Measurements from ENCODE around the gene NFATC2. TPM values are rescaled to one million over a fixed set of nuclear protein-coding genes. Genes with fewer than 3 reads are reported as not detected.

NFATC2 gene
- total and polyA plus RNA-seq, 2 of the 4 experiments (the other 2 are of a cell fraction), result 0.18 to 0.38 TPM

DNA sequence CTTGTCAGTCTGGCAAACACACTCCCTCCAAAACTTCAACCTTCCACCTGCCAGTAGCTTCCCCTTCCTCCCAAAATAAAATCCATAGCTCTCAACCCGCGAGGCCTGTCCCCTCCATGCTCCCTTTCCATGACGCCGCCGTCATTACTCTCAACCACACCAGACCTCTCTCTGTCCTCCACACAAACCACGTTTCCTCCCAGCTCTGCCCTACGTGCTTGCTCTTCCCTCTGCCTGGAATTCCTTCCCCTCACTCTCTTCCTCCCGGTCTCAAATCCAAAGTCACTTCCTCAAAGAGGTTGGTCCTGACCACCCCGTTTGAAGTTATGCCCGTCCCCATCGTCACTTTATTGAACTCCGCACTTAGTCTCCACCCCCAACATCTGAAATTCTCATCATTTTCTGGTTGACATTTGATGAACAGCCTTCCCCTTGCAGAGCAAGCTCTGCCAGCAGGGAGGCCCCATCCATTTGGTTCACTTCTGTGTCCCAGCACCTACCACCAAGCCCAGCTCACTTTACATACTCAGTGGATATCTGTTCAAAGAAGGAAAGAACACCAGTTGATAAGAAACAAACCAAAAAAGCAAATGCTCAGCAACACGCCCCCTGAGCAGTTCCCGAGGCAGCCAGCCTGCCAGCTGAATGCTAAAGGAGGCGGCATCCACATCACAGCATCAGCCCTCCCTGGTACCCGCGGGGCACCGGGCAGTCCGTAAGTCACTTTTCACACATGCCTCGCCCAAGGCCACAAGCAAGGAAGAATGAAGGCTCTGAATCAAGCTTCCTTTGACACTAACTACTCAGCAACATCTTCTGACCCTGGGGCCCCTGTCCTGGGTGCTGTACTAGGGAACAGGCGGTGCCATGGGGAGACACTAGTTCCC, 125.0 kb downstream of the NFATC2 start (continued):
- TF ChIP-seq, protein P1, sequence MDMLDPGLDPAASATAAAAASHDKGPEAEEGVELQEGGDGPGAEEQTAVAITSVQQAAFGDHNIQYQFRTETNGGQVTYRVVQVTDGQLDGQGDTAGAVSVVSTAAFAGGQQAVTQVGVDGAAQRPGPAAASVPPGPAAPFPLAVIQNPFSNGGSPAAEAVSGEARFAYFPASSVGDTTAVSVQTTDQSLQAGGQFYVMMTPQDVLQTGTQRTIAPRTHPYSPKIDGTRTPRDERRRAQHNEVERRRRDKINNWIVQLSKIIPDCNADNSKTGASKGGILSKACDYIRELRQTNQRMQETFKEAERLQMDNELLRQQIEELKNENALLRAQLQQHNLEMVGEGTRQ (IDR thresholded peaks at IDR 0.05; ENCODE audit: low read depth, low read length), result no peak

DNA sequence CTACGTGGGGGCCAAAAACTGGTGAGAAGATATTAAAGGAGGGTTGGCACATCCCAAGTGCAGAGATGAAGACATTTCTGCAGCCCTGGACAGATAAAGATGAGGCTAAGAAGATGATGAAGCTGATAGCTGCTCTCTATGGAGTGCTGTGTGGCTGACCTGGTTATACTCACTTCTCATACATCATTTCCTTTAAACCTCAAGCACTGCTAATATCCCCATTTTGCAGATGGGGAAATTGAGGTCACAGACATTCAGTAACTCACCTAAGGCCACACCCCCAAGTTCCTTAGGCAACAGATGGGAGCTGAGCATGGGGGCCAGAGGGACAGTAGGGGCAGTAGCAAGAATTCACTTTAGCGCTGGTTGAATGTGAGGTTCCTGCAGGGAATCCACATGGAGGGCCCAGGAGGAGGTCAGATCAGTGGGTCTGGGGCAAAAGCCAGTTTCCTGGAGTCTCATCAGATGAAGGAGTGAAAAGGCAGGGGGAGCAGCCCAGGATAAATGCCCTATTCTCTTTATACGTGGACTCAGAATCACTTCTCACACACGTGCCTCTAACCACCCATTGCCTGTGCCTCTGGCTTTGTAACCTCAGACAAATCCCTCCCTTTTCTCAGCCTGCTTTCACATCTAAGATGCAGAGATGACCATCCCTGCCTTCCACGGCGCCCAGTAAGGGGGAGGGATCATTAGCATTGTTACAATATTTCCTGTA, 125.8 kb downstream of the NFATC2 start:
- no peak overlapping the region for H3K27ac ChIP-seq (ENCODE audit: insufficient read depth, low read length)
- intact Hi-C loops (cut with micrococcal nuclease), result no loop called here
- BruUV-seq (replicated peaks), result no TSS peak
- no peak overlapping the region for H3K9ac ChIP-seq (ENCODE audit: low read depth, low read length)
- no peak overlapping the region for H3K4me3 ChIP-seq (ENCODE audit: insufficient read depth, low read depth, low read length)
- ChIA-PET CTCF (interaction anchor here (1.0 kb wide), 1 partner anchor 31 kb away, joined by 3 read pairs; no protein-coding TSS in a partner anchor), POLR2A (ENCODE audit: unreplicated experiment) (no interaction called here)
- H2AK9ac ChIP-seq (replicated peaks; ENCODE audit: low read depth, low read length, poor library complexity), result no peak overlapping the region
- no peaks in the 10 kb centered on the region for H3K9me3 ChIP-seq (ENCODE audit: control insufficient read depth, insufficient read depth, low read length)
- no peak overlapping the region for H2BK5ac ChIP-seq (ENCODE audit: low read depth, low read length, poor library complexity, severe bottlenecking)
- H4K91ac ChIP-seq (ENCODE audit: insufficient read depth, low read depth, low read length), result no peak overlapping the region
- in situ Hi-C loops (cut with MboI; ENCODE audit: low sequenced_read_pairs), result no loop called here
- dilution Hi-C loops (cut with HindIII; ENCODE audit: low sequenced_read_pairs, unreplicated experiment), result loop anchor here (25.0 kb wide), 1 partner anchor 171 kb away; no protein-coding TSS in a partner anchor
- H3K4ac ChIP-seq (ENCODE audit: low read depth, low read length), result no peak overlapping the region
- WGBS, 2 experiments (ENCODE audit: extremely low coverage in 2 of 2, insufficient read length in 1 of 2), result no CpG with 5 or more reads among the region's 6 CpGs
- H3K18ac ChIP-seq (ENCODE audit: low read depth, low read length), result no peak overlapping the region
- H3K14ac ChIP-seq (replicated peaks; ENCODE audit: low read depth, low read length), result 0 out of 2 replicates have a peak overlapping the region, but pooled peaks have one; percentile 42
- no peak for DNase-seq
- peaks cover 10% of the 10 kb centered on the region for H3K4me1 ChIP-seq (ENCODE audit: control insufficient read depth, insufficient read depth, low read length)
- H3K79me1 ChIP-seq (ENCODE audit: low read depth in 1 of 2, low read length in 2 of 2), result no peaks in the 10 kb centered on the region
- H4K20me1 ChIP-seq (ENCODE audit: insufficient read depth, low read length), result no peaks in the 10 kb centered on the region; the same call in 1 of the 2 replicates
- no peak overlapping the region for H2AK5ac ChIP-seq (ENCODE audit: low read depth, low read length)
- H3K56ac ChIP-seq (ENCODE audit: extremely low read depth, insufficient read depth, low read length), result no peak overlapping the region
- H2BK120ac ChIP-seq (ENCODE audit: low read depth, low read length), result no peak overlapping the region
- no peak for ATAC-seq (ENCODE audit: low read depth)
- no peak overlapping the region for H2BK20ac ChIP-seq (ENCODE audit: low read depth, low read length)
- no peak overlapping the region for H3K23ac ChIP-seq (ENCODE audit: low read depth, low read length)
- H3K36me3 ChIP-seq (ENCODE audit: control insufficient read depth, insufficient read depth, low read length), result no peaks in the 10 kb centered on the region
- H4K8ac ChIP-seq (ENCODE audit: low read depth in 2 of 2, low read length in 2 of 2), result no peak overlapping the region
- peaks cover 3% of the 10 kb centered on the region; the same call in 1 of the 2 replicates for H3K9me1 ChIP-seq (ENCODE audit: insufficient read depth, low read length)
- H2AFZ ChIP-seq (replicated peaks; ENCODE audit: low read length, poor library complexity), result no peak overlapping the region
- H4K5ac ChIP-seq (ENCODE audit: low read depth, low read length), result no peak overlapping the region
- H3K27me3 ChIP-seq (ENCODE audit: control insufficient read depth, insufficient read depth, low read length), result no peaks in the 10 kb centered on the region; the same call in 1 of the 2 replicates
- H3K4me2 ChIP-seq (ENCODE audit: low read depth, low read length), result no peak overlapping the region
- no peak overlapping the region for H2BK15ac ChIP-seq (ENCODE audit: low read depth, low read length)
- TF ChIP-seq, protein P2, sequence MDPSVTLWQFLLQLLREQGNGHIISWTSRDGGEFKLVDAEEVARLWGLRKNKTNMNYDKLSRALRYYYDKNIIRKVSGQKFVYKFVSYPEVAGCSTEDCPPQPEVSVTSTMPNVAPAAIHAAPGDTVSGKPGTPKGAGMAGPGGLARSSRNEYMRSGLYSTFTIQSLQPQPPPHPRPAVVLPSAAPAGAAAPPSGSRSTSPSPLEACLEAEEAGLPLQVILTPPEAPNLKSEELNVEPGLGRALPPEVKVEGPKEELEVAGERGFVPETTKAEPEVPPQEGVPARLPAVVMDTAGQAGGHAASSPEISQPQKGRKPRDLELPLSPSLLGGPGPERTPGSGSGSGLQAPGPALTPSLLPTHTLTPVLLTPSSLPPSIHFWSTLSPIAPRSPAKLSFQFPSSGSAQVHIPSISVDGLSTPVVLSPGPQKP (IDR thresholded peaks at IDR 0.05; ENCODE audit: borderline replicate concordance, low read depth, low read length), result no peak
- no peak for TF ChIP-seq NFE2L2 (IDR thresholded peaks at IDR 0.05; ENCODE audit: low read depth, low read length)
- TF ChIP-seq MAZ (IDR thresholded peaks at IDR 0.05; ENCODE audit: borderline replicate concordance, low read depth, low read length), result no peak
- no peak for TF ChIP-seq FOS (IDR thresholded peaks at IDR 0.05; ENCODE audit: low read depth, low read length)
- TF ChIP-seq, protein P3, sequence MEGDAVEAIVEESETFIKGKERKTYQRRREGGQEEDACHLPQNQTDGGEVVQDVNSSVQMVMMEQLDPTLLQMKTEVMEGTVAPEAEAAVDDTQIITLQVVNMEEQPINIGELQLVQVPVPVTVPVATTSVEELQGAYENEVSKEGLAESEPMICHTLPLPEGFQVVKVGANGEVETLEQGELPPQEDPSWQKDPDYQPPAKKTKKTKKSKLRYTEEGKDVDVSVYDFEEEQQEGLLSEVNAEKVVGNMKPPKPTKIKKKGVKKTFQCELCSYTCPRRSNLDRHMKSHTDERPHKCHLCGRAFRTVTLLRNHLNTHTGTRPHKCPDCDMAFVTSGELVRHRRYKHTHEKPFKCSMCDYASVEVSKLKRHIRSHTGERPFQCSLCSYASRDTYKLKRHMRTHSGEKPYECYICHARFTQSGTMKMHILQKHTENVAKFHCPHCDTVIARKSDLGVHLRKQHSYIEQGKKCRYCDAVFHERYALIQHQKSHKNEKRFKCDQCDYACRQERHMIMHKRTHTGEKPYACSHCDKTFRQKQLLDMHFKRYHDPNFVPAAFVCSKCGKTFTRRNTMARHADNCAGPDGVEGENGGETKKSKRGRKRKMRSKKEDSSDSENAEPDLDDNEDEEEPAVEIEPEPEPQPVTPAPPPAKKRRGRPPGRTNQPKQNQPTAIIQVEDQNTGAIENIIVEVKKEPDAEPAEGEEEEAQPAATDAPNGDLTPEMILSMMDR (conservative IDR thresholded peaks at IDR 0.05; ENCODE audit: low read depth, low read length), result no peak
- TF ChIP-seq BHLHE40 (IDR thresholded peaks at IDR 0.05; ENCODE audit: low read depth, low read length), result no peak
- TF ChIP-seq CHD1 (IDR thresholded peaks at IDR 0.05; ENCODE audit: low read depth, low read length), result no peak
- no peak for TF ChIP-seq RCOR1 (IDR thresholded peaks at IDR 0.05; ENCODE audit: insufficient replicate concordance, low read length)
- TF ChIP-seq MAFK (IDR thresholded peaks at IDR 0.05; ENCODE audit: low read depth, low read length), result no peak

Data from IMR-90 (cell line).